Activated T-cell treated with anti-CD3 and anti-CD28 coated beads for 24 hours (primary cell): Measurements from ENCODE around the gene SYNDIG1.
"Not testable (repeated sequence)": the region's sequence is repeated elsewhere in the genome, so short reads cannot be mapped to it uniquely, and the experiment has no call there.

ENCODE experiments used
- DNase-seq: peaks from one replicate; pipeline ENCODE4 v3.0.0-alpha.2; 2020; ENCODE audit warnings: low read depth

SYNDIG1 gene

DNA sequence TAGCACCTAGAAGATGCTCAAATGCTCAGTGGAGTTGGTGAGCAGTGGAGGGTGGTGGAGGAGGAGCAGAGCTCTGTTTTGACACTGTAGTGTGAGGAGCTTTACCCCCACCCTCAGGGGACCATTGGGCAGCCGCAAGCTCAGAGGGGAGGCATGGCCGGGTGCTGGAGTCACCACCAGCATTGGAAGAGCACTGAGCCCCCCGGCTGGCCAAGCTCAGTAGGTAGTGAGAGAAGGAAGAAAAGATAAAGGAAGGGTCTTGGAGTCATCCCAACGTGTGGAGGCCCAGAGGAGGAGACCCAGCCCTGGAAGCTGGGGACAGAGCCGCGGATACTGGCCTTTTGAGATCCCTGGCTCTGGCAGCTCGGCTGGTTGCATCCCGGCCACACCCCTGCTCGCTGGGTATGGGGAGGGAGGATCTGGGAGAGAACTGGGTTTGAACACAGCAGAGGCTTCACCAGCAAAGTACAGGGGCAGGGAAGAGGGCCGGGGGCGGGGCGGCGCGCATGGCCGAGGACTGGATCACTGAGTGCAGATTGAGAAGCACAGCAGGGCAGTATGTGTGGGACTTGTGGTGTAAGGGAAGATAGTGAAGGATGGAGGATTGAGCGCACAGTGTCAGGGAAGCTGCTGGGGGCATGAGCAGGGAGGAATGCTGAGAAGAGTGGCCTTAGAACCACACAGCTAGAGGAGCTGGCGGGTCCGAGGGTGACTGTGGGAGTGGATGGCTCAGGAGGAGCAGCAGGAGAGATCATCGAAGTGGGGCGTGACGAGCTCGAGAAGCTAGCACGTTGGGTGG is 24.4 kb downstream of the SYNDIG1 start:
- DNase-seq: no peak

DNA sequence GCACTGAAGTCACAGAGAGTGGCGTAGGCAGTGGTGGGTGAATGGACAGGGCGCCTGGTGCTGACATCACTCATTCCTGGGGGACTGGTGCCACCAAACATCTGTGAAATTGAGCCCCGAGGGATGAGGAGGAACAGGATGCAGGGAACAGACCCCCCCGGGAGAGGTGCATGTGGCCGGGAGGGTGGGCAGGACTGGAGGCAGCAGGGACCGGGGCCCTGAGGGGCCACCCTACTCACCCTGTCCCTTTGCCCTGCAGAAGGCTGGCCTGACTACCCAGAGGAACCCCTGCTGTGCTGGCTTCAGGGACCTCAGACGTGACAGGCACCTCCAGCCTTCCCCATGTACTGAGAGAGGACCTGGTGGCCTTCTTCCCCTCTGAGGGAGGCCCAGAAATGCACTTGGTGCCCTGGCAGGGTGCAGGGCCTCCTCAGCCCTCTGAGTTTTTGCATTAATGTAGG is 25.1 kb downstream of the SYNDIG1 start:
- DNase-seq: no peak

DNA sequence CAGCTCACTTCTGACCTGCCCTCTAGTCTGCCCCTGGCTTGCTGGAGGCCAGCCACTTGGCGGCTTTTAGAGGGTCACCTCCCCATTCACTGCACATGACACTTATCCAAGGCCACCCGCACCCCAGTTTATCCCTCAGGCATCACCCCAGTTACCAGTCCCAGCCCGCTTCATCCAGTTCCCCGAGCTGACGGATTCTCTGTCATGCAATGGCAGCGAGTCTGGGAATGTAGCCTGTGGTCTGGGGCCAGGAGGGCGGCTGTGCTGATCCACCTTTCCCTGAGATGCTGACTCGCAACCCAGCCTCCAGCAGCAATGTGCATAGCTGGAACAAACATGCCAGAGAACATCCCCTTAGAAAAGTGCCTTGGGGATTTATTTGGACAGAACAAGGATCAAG is 25.8 kb downstream of the SYNDIG1 start:
- no peak for DNase-seq

DNA sequence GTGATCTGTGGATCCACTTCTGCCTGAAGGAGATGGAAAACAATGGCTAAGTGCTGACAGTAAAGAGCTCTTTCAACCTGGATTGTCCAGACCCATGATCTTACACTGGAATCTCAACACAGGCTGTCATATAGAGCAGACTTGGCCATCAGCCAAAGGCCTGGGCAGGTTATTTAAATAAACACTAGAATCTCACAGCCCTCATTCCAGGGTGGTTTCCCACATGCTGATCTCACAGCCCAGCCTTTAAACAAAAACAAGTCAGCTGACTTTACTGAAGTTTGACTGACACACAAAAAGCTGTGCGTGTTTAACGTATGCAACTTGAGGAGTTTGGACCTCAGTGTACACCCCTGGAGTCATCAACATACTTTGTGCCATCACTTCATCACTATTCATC is 28.4 kb downstream of the SYNDIG1 start:
- DNase-seq: no peak

DNA sequence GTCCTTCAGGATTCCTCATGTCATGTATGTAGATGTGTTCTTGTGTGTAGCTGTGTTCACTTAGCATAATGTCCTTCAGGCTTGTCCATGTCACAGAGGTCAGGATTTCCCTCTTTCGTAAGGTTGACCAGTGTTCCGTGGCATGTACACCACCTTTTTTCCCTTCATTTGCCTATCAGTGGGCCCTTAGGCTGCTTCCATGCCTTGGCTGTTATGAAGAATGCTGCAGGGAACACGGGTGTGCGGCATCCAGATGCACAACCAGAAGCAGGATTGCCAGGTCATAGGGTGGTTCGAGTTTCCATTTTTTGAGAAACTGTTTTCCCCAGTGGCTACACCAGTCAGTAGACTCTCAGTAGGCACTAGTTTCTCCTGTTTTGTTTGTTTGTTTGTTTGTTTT is 29.2 kb downstream of the SYNDIG1 start:
- no peak for DNase-seq

DNA sequence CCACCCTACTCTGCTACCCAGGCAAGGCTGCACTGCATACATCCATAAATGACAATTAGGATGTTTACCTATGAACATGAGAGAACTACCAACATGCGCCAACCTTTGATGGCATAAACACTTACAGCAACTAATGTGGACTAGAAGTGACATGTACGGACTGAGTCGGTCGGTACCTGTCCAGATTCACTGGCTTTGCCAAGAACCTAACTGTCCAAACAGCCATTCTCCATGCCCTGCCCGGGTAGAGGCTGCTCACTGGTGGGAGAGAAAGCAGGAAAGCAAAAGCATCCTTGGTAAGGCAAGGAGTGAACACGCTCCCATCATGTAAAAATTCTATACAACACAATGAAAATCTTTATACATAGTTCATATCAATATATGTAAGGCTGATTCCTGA is 30.0 kb downstream of the SYNDIG1 start:
- DNase-seq: no peak

DNA sequence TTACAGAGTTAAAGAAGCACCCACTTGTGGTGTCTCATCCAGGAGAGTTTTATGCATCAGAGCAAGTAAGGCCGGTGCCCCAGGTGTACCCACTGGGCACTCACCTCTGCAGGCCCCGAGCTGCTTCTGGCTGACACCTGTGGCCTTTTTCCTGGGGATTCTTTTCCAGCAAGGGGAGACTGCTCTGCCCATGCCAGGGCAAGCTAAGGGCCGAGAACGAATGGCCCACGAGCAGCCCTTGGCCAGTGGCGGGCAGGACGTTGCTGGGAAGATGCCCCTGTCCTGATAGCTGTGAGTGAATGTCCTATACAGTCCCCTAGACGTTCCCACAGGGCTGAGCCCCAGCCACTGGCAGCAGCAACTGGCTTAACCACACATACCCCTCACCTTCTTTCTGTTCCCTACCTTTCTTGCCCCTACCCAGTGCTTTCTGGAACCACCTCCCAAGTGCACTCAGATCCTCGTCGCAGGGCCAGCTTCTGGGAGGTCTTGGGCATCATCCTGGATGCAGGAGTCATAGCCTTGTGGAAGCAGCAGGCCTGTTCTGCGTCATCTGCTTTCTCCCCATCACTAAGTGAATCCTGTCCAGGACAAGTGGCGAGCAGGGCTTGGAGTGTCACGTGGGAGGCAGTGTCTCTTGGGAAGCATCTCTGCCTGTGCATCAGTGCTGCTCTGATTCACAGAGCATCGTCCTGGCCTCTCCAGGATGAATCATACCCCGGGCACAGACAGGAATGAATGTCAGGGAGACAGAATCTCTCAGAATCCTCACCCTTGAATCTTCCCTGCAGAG is 32.5 kb downstream of the SYNDIG1 start:
- no peak for DNase-seq

DNA sequence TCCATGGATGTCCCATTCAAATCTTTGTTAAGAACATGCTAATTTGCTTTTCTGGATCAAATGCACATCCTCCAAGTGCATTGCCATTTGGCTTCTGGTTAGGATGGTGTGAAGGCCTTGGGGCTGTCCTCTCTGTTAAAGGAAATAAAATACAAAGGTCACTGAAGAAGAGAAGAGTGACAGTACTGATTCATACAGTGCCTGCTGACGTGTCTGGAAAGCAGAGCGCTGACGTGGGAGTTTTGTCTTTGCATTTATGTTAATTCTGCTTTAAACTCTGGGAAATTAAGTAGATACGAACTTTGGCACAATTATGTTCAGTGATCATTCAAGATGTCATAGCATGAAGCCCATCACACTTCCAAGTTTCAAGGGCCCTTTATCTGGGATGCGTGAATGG is 33.2 kb downstream of the SYNDIG1 start:
- DNase-seq: no peak

DNA sequence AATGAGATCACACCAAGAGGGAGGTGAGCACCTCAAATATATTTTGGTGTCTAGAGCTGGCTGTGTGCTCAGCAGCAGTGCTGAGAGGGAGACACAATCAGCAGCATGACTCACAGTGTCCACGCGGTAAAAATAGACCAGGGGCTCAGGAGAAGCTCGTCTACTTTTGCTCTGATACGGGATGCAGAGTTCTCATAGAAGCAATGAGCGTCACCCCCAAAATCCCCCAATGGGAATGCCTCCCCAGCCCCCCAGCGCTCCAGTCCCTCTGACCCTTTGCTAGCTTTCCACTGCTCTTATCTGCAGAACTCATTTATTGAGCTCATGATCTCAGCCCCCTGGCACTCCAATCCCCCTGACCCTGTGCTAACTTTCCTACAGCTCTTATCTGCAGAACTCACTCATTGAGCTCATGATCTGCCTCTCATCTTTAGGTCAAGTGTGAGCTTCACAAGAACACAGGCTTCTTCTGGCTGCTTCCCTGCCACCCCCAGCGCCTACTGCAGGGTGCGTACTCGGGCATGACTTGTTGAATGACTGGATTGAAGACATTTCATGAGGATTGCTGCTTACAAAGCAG is 34.0 kb downstream of the SYNDIG1 start:
- DNase-seq: no peak

DNA sequence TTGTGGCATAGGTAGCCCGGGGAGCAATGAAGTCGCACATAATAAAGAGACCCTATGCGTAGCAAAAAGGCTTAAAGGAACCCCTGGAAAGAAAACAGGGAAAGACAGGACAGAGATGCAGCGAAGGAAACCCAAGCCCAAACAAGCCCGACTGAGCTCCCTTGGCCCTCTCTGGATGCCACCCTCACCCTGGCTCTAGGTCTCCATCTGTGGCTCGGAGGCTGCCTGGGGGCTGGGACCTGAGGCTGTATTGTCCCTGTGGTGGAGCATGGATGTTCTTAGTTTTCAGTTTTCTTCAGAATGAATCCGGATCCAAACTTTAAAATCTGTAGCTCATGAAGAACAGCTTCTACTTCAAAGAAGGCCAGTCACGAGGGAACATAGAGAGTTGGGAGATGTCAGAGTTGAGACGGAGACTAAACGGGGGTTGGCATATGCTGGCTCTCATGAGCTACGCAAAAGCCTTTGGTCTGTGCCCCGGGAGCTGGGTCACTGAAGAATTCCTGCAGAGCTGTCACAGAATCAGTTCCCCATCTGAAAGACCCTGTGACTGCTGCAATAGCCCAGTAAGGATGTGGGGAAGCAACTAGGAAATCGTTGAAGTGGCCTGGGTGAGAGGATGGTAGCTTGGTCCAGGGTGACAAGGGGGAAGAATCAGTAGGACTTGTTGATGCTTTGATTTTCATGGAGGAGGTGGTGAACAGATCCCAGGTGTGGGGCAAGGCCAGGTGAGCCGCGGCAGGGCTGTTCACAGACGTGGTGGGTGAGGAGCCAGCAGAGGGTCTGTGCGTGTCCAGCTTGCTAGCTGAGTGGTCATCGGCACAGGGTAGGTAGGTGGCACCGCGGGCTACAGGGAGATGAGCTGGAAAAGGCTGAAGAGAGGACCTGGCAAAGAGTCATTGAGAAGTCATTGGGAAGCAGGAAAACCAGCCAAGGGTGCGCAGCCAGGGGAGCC is 35.2 kb downstream of the SYNDIG1 start:
- DNase-seq: no peak

DNA sequence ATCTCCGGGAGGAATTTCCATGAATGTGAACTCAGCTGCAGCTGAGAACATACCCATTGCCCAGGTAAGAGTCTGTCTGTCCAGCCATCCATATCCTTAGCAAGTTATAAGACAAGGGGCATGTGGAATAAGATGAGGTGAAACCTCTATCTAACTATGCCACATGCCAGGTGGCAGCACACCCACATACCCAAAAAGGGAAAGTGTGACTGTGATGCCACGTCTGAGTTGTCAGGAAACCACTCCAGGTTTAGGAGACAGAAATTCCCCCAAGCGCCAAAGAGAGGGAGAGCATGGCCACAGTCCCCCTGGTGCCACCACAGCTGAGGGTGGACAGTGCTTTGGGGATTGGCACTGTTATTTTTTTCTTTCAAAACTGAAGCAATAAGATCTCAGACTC is 36.7 kb downstream of the SYNDIG1 start:
- no peak for DNase-seq

DNA sequence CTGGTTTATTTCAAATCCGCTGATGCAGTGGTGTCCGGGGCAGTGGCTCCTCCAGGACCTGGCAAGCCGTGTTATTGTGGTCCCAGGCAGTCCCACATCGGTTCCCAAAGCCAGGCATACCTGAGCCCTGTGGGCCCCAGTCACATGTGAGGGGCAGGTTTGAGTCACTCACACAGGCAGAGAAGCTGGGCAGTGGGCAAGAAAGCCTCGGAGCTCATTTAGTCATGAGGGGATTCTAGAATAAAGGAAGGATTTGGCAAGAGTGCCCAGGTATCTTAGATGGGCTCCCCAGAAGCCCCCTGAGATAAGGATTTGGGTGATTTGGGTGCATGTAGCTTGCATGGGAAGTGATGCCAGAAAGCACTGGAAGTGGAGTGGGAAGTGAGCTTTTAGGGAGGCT is 37.3 kb downstream of the SYNDIG1 start:
- DNase-seq: no peak

DNA sequence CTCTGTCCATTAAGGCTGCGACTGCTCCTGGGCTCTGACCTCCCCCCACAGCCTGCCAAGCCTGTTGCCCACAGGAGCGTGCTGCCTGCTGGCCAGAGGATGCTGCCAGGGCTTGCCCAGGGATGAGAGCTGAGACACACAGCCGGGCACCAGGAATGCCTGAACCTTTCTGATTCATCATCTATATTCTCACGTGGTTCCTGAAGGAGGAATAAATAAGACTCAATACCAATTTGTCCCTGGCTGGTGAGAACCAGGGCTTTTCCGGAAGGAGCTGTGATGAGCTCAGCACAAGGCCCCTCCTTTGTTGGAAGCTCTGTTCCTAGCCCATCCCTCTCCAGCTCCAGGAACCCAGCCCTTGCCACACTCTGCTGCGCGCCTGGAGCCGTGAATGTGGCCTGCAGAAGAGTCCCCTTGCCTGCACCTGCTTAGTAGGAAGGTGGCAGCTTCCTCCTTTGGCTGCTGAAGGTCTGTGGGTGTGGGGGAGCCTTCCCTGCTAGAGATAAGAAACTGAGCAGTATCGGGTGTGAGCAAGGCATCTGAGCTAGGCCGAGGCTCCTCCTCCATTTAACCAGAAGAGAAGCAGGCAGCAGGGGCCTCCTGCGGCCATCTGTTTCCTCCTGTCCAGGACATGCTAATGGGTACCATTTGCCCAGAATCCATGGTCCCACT is 37.9 kb downstream of the SYNDIG1 start:
- DNase-seq: no peak

DNA sequence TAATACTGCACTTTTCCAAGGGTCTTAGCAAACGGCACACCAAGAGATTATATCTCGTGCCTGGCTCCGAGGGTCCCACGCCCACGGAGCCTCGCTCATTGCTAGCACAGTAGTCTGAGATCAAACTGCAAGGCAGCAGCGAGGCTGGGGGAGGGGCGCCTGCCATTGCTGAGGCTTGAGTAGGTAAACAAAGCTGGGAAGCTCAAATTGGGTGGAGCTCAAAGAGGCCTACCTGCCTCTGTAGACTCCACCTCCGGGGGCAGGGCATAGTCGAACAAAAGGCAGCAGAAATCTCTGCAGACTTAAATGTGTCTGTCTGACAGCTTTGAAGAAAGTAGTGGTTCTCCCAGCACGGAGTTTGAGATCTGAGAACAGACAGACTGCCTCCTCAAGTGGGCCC is 43.0 kb downstream of the SYNDIG1 start:
- not testable (repeated sequence) for DNase-seq

DNA sequence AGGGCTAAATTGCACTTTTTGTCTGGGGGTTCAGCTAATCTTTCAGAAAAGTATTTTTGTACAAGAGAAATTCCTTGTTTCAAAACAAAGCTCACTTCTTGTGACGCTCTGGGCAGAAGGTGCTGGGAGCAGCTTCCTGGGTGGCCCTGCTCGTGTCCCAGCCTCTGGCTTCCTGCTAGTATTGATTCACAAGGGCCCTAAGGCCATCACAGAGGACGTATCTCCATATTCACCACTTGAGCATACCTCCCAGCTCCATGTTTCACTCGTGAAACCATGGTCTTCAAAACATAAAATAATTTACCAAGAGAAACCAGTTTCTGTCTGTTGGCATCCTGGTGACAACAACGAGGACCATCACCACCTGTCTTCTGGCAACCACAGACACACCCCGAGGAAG is 49.1 kb downstream of the SYNDIG1 start:
- DNase-seq: no peak

DNA sequence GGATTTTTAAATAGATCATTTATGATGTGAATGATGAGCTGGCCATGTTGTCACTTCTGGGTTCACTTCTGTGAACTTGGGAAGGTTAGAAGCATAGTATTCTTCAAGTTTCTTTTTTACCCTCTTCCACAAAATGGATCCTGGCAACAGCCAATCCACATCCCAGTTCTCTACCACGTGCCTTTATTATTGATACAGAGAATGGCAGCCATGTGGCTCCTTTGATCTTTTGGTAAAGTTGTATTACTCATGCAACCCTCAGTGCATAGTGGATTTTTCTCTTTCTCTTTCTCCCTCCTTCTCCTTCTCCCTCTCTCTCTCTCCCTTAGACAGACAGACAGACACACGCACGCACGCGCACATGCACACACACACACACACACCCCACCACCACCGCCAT is 50.0 kb downstream of the SYNDIG1 start:
- DNase-seq: no peak

DNA sequence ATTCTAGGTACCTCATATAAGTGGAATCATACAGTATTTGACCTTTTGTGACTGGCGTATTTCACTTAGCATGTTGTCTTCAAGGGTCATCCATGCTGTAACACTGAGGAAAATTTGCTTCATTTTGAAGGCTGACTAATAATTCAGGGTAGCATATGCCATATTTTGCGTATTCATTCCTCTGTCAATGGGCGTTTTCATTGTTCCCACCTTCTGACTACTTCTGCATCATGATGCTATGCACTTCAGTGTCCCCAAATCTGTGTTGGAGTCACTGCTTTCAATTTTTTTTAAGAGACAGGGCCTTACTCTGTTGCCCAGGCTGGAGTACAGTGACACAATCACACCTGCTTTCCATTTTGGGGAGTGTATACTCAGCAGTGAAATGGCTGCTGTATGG is 51.6 kb downstream of the SYNDIG1 start:
- no peak for DNase-seq

DNA sequence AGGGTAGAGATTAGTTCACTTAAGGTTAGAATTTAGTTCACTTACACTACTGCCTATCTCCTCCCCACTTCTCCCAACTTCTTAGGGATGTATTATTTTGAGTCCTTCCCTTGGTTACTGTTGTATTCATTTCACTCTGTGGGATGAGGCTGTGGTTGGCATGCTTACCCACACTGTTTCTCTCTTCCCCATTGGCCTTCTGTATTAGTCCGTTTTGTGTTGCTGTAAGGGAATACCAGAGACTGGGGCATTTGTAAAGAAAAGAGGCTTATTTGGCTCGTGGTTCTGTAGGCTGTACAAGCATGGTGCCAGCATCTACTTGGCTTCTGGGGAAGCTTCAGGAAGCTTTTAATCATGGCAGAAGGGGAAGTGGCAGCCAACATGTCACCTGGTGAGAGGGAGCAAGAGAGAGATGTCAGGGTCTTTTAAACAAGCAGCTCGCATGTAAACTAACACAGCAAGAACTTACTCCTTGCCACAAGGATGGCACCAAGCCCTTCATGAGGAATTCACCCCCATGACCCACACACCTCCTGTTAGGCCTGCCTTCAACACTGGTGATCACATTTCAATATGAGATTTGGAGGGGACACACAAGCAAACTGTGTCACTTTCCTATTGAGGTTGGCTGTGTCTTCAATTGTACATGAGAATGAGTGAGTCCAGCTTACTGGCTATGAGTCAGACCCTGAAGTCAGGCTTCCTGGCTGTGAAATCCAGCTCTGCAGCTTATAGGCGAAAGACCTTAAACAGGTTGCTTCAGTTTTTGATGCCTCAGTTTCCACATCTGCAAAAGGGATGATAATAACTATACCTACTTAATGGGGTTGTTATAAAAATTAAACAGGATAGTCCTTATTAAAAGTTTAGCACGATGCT is 53.3 kb downstream of the SYNDIG1 start:
- DNase-seq: no peak

DNA sequence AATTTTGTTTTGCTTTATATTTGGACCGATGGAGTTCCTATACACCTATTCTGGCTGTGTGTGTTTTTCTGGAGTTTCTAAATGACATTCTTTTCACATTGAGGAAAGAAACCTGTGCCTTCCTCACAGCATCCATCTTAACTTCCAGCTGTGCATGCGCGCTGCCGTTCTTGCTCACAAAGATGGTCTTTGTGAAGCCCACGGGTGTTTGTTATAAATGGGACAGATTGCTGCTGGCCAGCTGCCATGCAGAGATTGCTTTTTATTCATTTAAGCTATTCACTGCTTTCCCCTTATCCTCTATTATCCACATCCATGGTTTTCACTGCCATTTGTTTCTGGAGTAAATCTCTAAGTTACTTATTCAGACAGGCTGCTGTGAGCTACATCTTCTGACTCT is 54.2 kb downstream of the SYNDIG1 start:
- no peak for DNase-seq

DNA sequence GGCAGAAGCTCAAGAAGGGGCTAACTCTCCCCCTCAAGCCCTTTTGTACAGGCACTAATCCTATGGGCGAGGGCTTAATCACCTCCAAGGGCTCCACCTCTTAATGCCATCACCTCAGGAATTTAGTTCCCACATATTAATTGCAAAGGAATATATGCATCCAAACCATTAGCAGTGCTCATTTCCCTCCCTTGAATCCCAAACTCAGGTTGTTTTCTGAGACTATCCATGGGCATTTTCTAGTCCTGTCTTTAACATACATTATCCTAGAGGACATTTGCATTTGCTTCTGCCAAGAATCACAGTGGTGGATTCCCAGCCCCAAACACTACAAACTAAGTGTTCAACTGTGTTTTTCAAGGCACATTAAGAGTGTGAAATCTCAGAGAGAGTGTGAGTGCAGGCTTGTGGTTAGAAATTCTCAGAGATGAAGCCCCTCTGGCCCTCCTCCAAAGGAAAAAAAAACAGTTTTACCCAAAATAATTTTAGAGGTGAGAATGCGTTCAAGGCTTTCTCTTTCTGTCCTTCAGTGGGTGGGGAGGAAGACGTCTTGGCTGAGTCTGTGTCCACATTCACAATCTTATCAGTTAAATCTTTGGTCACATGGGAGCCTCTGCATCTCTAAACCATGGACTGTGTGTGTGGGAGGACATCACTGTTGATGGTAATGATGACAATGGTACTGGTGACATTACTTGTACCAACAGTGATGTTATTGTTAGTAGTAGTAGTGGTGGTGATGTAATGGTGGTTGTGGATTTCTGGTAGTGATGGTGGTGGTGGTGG is 59.3 kb downstream of the SYNDIG1 start:
- DNase-seq: no peak
